MV-4-11 (cell line): ENCODE measurements around the gene VPS52.
"Not testable (repeated sequence)": the region's sequence is repeated elsewhere in the genome, so short reads cannot be mapped to it uniquely, and the experiment has no call there.

ENCODE experiments used
- DNase-seq: peaks from one replicate; lab custom pipeline; 2025; lab: John Stamatoyannopoulos, UW

Gene VPS52

GRCh38 chr6:33280539-33280938, 8.9 kb upstream of the VPS52 start:
- no peak for DNase-seq

GRCh38 chr6:33279971-33280511, 8.4 kb upstream of the VPS52 start:
- peak; percentile 32 for DNase-seq

GRCh38 chr6:33279257-33279695, 7.6 kb upstream of the VPS52 start:
- DNase-seq, result no peak

- DNase-seq, result no peak
Measured at GRCh38 chr6:33278810-33279209, 7.1 kb upstream of the VPS52 start.

GRCh38 chr6:33278392-33278741, 6.7 kb upstream of the VPS52 start:
- no peak for DNase-seq

- DNase-seq, result no peak
Measured at GRCh38 chr6:33277663-33278391, 6.2 kb upstream of the VPS52 start.

GRCh38 chr6:33276864-33277662, 5.4 kb upstream of the VPS52 start, which contains the start of gene B3GALT4:
B3GALT4 (plus strand) TSS chr6:33277123; CDS start chr6:33277420, 297 bp downstream.
- DNase-seq, result peak; percentile 76

GRCh38 chr6:33276581-33276863, 4.8 kb upstream of the VPS52 start:
- DNase-seq, result no peak

- DNase-seq, result not testable (repeated sequence)
Measured at GRCh38 chr6:33275795-33276580, 4.3 kb upstream of the VPS52 start.

- DNase-seq, result peak; percentile 31
Measured at GRCh38 chr6:33273924-33274902, 2.5 kb upstream of the VPS52 start.

GRCh38 chr6:33273129-33273923, 1.6 kb upstream of the VPS52 start:
- DNase-seq, result no peak

- no peak for DNase-seq
Measured at GRCh38 chr6:33272275-33273128, 826 bp upstream of the VPS52 start.

- DNase-seq, result peak; percentile 35
Measured at GRCh38 chr6:33271117-33271467, 584 bp downstream of the VPS52 start.

GRCh38 chr6:33264015-33264414, 7.7 kb downstream of the VPS52 start:
- DNase-seq, result no peak

GRCh38 chr6:33262490-33262889, 9.2 kb downstream of the VPS52 start:
- DNase-seq, result not testable (repeated sequence)

- no peak for DNase-seq
Measured at GRCh38 chr6:33259032-33259431, 12.6 kb downstream of the VPS52 start.

GRCh38 chr6:33254591-33254990, 17.1 kb downstream of the VPS52 start:
- DNase-seq, result no peak

GRCh38 chr6:33252759-33253158, 18.9 kb downstream of the VPS52 start:
- DNase-seq, result no peak

GRCh38 chr6:33251395-33252012, 20.2 kb downstream of the VPS52 start:
- DNase-seq, result no peak
